GM12891 (cell line): ENCODE measurements around the gene REPIN1.

Experiments used
- DNase-seq: peaks from one replicate; pipeline ENCODE4 v3.0.0; 2011; ENCODE audit warnings: low spot score; ENCODE audit not compliant: insufficient read length
- FAIRE-seq: peaks from 2 replicates; lab custom pipeline; 2011; peaks lifted over from hg19 to GRCh38; lab: Jason Lieb, UNC
- PAX5 ChIP-seq: IDR thresholded peaks from 2 replicates; pipeline ENCODE4 v1.6.1; 2011; ENCODE audit warnings: low read length, moderate library complexity, mild to moderate bottlenecking; ENCODE audit not compliant: insufficient read depth, severe bottlenecking
- POLR2A ChIP-seq: IDR thresholded peaks from 2 replicates; pipeline ENCODE4 v1.6.1; 2011; ENCODE audit warnings: low read depth, low read length, control low read depth
- POLR2AphosphoS5 ChIP-seq: IDR thresholded peaks from 2 replicates; pipeline ENCODE4 v1.6.1; 2011; ENCODE audit warnings: low read depth, low read length, control low read depth
- POU2F2 ChIP-seq: IDR thresholded peaks from 2 replicates; pipeline ENCODE4 v1.6.1; 2011; ENCODE audit warnings: low read depth, mild to moderate bottlenecking, control low read depth, low read length, moderate library complexity
- SPI1 ChIP-seq: IDR thresholded peaks from 2 replicates; pipeline ENCODE4 v1.6.1; 2011; ENCODE audit warnings: low read depth, low read length, control low read depth
- TAF1 ChIP-seq: IDR thresholded peaks from 2 replicates; pipeline ENCODE4 v1.6.1; 2011; ENCODE audit warnings: low read depth, low read length, control low read depth

REPIN1 gene

DNA sequence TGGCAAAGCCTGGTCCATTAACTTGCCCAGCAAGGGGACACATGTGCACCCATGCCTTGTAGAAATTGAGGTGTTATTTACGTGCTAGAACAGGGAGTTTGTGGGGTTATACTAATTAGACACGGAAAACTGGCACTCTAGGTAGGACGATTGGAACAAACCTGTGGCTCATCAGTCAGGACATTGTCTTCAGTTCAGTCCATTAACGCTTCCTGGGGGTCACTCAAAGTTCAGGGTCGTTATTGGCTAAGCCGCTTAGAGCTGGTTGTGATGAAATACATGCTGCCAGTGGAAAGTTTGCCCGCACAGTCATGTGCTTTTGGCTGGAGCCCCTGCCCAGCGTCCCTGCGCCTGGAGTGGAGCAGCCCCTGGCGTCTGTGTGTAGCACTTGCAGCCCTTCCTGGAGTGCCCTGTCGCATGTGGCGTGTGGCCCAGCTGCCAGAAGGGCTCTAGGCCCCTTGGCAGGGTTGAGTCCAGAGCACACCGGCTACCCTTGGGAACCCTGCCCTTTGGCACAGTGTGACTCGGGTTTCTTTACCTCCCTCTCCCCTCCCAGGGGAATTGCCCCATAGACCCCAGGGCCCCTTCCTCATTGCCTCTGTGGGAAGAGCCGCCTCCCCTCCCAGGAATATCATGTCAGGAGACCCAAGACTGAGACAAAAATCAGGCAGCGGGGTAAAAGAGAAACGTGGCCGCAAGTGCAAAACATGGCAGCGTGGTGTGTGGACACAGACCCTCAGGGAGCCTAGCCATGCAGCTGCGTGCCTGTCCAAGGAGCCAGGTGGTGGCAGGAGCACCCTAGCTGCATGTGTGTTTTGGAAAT, 20.3 kb downstream of the REPIN1 start:
- TF ChIP-seq PAX5 (no peak), POU2F2 (no peak), SPI1 (no peak), TAF1 (no peak), POLR2A (no peak), POLR2AphosphoS5 (no peak)
- FAIRE-seq = no peak
- DNase-seq = no peak

- no peak for TF ChIP-seq POLR2A
- TF ChIP-seq PAX5 = no peak
- no peak for TF ChIP-seq POU2F2
- TF ChIP-seq POLR2AphosphoS5 = no peak
- no peak for TF ChIP-seq SPI1
- TF ChIP-seq TAF1 = no peak
- DNase-seq (no peak), FAIRE-seq (no peak)
Measured at GRCh38 chr7:150389532-150389816, 20.9 kb downstream of the REPIN1 start.

DNA sequence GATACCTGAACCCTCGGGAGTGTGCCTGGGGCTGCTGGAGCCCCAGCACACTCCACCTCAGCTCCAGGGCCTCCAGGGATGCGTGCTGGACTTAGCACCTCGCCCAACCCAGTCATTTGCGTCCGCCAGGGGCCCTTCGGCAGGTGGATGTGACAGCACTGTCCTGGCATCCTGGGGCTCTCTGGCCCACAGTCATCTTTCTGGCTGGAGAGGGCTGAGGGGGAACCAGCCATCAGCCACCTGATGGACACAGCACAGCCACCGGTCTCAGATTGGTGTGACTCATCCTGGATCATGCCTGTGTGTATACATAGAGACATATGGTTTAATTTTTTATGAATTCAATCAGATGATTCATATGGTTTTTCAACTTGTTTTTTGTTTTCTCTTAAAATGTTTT, 21.6 kb downstream of the REPIN1 start:
- TF ChIP-seq SPI1 (no peak), POU2F2 (no peak), POLR2A (no peak), POLR2AphosphoS5 (no peak), PAX5 (no peak), TAF1 (no peak)
- no peak for DNase-seq
- no peak for FAIRE-seq

GRCh38 chr7:150393325-150393724, 24.7 kb downstream of the REPIN1 start:
- FAIRE-seq = no peak
- TF ChIP-seq TAF1 (no peak), POLR2AphosphoS5 (no peak), POLR2A (no peak), POU2F2 (no peak), SPI1 (no peak), PAX5 (no peak)

GRCh38 chr7:150396426-150396825, 27.8 kb downstream of the REPIN1 start:
- TF ChIP-seq POLR2AphosphoS5 (no peak), POLR2A (no peak)
- no peak for DNase-seq
- no peak for FAIRE-seq

More at GRCh38 chr7:150393325-150393724, 24.7 kb downstream of the REPIN1 start:
- no peak for DNase-seq

- TF ChIP-seq PAX5 = no peak
- no peak for TF ChIP-seq TAF1
- no peak for TF ChIP-seq POLR2A
- no peak for TF ChIP-seq POLR2AphosphoS5
- no peak for TF ChIP-seq SPI1
- no peak for TF ChIP-seq POU2F2
- DNase-seq (no peak), FAIRE-seq (no peak)
Measured at GRCh38 chr7:150396851-150397260, 28.2 kb downstream of the REPIN1 start.

DNA sequence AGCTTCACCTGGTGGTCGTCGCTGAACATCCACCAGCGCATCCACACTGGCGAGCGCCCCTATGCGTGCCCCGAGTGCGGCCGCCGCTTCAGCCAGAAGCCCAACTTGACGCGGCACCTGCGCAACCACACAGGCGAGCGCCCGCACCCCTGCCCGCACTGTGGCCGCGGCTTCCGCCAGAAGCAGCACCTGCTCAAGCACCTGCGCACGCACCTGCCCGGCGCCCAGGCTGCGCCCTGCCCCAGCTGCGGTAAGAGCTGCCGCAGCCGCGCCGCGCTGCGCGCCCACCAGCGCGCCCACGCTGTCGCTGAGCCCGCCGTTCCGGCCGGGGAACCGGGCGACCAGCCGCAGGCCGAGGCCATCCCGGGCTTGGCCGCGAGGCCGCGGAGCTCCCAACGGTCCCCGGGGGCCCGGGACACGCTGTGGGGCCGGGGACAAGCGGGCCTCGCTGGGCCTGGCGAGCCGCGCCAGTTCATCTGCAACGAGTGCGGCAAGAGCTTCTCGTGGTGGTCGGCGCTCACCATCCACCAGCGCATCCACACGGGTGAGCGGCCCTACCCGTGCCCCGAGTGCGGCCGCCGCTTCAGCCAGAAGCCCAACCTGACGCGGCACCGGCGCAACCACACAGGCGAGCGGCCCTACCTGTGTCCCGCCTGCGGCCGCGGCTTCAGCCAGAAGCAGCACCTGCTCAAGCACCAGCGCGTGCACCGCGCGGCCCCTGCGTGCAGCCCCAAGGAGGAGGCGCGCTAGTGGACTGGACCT, 28.9 kb downstream of the REPIN1 start:
- TF ChIP-seq SPI1 = no peak
- DNase-seq (no peak), FAIRE-seq (no peak)

DNA sequence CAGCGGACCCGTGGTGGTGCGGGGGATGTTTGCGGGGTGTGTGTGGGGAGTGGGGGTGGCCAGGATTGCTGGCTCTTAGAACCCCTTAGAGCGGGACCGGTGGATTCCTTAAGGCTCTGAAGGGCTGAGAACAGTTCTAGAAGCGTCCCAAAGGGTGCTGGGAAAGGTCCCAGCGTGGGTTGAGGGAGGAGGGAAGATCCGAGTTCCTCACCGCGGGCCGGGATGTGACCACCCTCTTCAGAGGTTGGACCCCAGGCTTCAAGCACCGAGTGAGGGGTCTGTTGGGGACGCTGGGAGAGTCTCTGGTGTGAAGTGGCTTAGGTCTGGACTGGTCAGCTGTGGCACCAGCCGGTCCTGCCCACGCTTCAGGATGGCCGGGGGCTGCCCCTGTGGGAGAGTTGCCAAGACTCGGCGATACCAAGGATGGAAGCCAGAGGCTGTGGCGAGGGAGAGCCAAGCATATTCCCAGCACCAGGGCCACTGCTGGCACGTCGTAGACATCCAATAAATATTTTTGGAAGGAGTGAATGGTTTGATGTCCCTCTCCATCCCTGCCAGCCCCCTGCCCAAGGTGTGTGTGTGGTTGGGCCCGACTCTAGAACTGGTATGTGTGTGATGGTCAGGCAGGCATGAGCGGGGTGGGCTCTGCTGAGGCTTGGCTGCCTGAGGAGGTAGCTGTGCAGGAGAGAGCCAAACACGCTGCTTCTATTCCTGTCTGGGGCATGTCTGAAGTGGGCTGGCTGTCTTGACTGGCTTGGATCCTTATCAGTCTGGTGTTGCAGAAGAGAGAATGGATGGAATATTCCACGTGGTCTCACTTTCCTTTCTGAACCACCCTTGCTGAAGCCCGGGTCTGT, 29.7 kb downstream of the REPIN1 start:
- DNase-seq = no peak
- no peak for TF ChIP-seq SPI1
- TF ChIP-seq POLR2AphosphoS5 = no peak
- TF ChIP-seq POU2F2 = no peak
- TF ChIP-seq PAX5 = no peak
- TF ChIP-seq TAF1 = no peak
- TF ChIP-seq POLR2A = no peak
- FAIRE-seq = no peak

- no peak for FAIRE-seq
- no peak for DNase-seq
- TF ChIP-seq TAF1 (no peak), POLR2A (no peak), PAX5 (no peak), POU2F2 (no peak), POLR2AphosphoS5 (no peak), SPI1 (no peak)
Measured at GRCh38 chr7:150398965-150399320, 30.3 kb downstream of the REPIN1 start.
